ENCODE results near the gene LPCAT1.

Gene LPCAT1

GRCh38 chr5:1415059-1415425 is 108.7 kb downstream of the LPCAT1 start:
- H3K4me1 ChIP-seq (ENCODE audit: control extremely low read depth in 1 of 4, control insufficient read depth in 4 of 4, insufficient read depth in 4 of 4, low read length in 3 of 4): no peaks in the 10 kb centered on the region
- ChIA-PET POLR2A (no interaction called here), CTCF (no interaction called here)
- H3K36me3 ChIP-seq (ENCODE audit: control insufficient read depth in 4 of 4, insufficient read depth in 4 of 4, low read length in 3 of 4): no peaks in the 10 kb centered on the region
- 87% methylated on average over 13 of the region's 13 CpGs for WGBS (ENCODE audit: insufficient coverage)
- peaks cover 0 to 10% (median 0%) of the 10 kb centered on the region in 5 experiments for H3K9me3 ChIP-seq (ENCODE audit: control extremely low read depth in 1 of 5, control insufficient read depth in 4 of 5, insufficient read depth in 2 of 5, low read depth in 1 of 5, low read length in 4 of 5)
- DNase-seq: no peak
- no peak overlapping the region for H3K27ac ChIP-seq (ENCODE audit: insufficient read depth in 1 of 2, low read depth in 1 of 2, low read length in 2 of 2, poor library complexity in 1 of 2, severe bottlenecking in 2 of 2)
- H3K27me3 ChIP-seq (replicated peaks in 2 of 5; ENCODE audit: control insufficient read depth in 4 of 5, insufficient read depth in 5 of 5, low read length in 4 of 5): peaks cover 0 to 31% (median 3%) of the 10 kb centered on the region in 5 experiments
- no peak overlapping the region for H3K4me3 ChIP-seq (ENCODE audit: control insufficient read depth in 1 of 7, extremely low read depth in 1 of 7, insufficient read depth in 4 of 7, low read depth in 2 of 7, low read length in 6 of 7)

GRCh38 chr5:1414311-1415058 is 109.3 kb downstream of the LPCAT1 start:
- Histone ChIP-seq H3K27me3 (replicated peaks in 2 of 5; ENCODE audit: control insufficient read depth in 4 of 5, insufficient read depth in 5 of 5, low read length in 4 of 5) (peaks cover 0 to 31% (median 3%) of the 10 kb centered on the region in 5 experiments), H3K27ac (ENCODE audit: insufficient read depth in 1 of 2, low read depth in 1 of 2, low read length in 2 of 2, poor library complexity in 1 of 2, severe bottlenecking in 2 of 2) (no peak overlapping the region), H3K4me3 (ENCODE audit: control insufficient read depth in 1 of 7, extremely low read depth in 1 of 7, insufficient read depth in 4 of 7, low read depth in 2 of 7, low read length in 6 of 7) (no peak overlapping the region), H3K9me3 (ENCODE audit: control extremely low read depth in 1 of 5, control insufficient read depth in 4 of 5, insufficient read depth in 2 of 5, low read depth in 1 of 5, low read length in 4 of 5) (peaks cover 0 to 10% (median 0%) of the 10 kb centered on the region in 5 experiments), H3K4me1 (ENCODE audit: control extremely low read depth in 1 of 4, control insufficient read depth in 4 of 4, insufficient read depth in 4 of 4, low read length in 3 of 4) (peaks cover 0 to under 1% (median 0%) of the 10 kb centered on the region in 4 experiments), H3K36me3 (ENCODE audit: control insufficient read depth in 4 of 4, insufficient read depth in 4 of 4, low read length in 3 of 4) (no peaks in the 10 kb centered on the region)
- CTCF ChIA-PET: no interaction called here
- DNase-seq: no peak
- WGBS (ENCODE audit: insufficient coverage): 69% methylated on average over 18 of the region's 27 CpGs
- POLR2A ChIA-PET: no interaction called here

GRCh38 chr5:1413611-1414241 is 110.0 kb downstream of the LPCAT1 start:
- WGBS (ENCODE audit: insufficient coverage): 76% methylated on average over 17 of the region's 23 CpGs
- Histone ChIP-seq H3K4me1 (ENCODE audit: control extremely low read depth in 1 of 4, control insufficient read depth in 4 of 4, insufficient read depth in 4 of 4, low read length in 3 of 4) (peaks cover 0 to 8% (median 3%) of the 10 kb centered on the region in 4 experiments), H3K27me3 (replicated peaks in 2 of 5; ENCODE audit: control insufficient read depth in 4 of 5, insufficient read depth in 5 of 5, low read length in 4 of 5) (peaks cover 0 to 31% (median 3%) of the 10 kb centered on the region in 5 experiments), H3K27ac (ENCODE audit: insufficient read depth in 1 of 2, low read depth in 1 of 2, low read length in 2 of 2, poor library complexity in 1 of 2, severe bottlenecking in 2 of 2) (no peak overlapping the region), H3K36me3 (ENCODE audit: control insufficient read depth in 4 of 4, insufficient read depth in 4 of 4, low read length in 3 of 4) (no peaks in the 10 kb centered on the region), H3K4me3 (ENCODE audit: control insufficient read depth in 1 of 7, extremely low read depth in 1 of 7, insufficient read depth in 4 of 7, low read depth in 2 of 7, low read length in 6 of 7) (no peak overlapping the region), H3K9me3 (ENCODE audit: control extremely low read depth in 1 of 5, control insufficient read depth in 4 of 5, insufficient read depth in 2 of 5, low read depth in 1 of 5, low read length in 4 of 5) (peaks cover 0 to 8% (median 0%) of the 10 kb centered on the region in 5 experiments)
- ChIA-PET CTCF (no interaction called here), POLR2A (no interaction called here)
- DNase-seq: no peak

GRCh38 chr5:1413211-1413610 is 110.5 kb downstream of the LPCAT1 start:
- Histone ChIP-seq H3K4me3 (ENCODE audit: control insufficient read depth in 1 of 7, extremely low read depth in 1 of 7, insufficient read depth in 4 of 7, low read depth in 2 of 7, low read length in 6 of 7) (no peak overlapping the region), H3K9me3 (ENCODE audit: control extremely low read depth in 1 of 5, control insufficient read depth in 4 of 5, insufficient read depth in 2 of 5, low read depth in 1 of 5, low read length in 4 of 5) (peaks cover 0 to 8% (median 0%) of the 10 kb centered on the region in 5 experiments), H3K4me1 (ENCODE audit: control extremely low read depth in 1 of 4, control insufficient read depth in 4 of 4, insufficient read depth in 4 of 4, low read length in 3 of 4) (peaks cover 0 to 12% (median 6%) of the 10 kb centered on the region in 4 experiments), H3K27ac (ENCODE audit: insufficient read depth in 1 of 2, low read depth in 1 of 2, low read length in 2 of 2, poor library complexity in 1 of 2, severe bottlenecking in 2 of 2) (no peak overlapping the region), H3K36me3 (ENCODE audit: control insufficient read depth in 4 of 4, insufficient read depth in 4 of 4, low read length in 3 of 4) (no peaks in the 10 kb centered on the region), H3K27me3 (replicated peaks in 2 of 5; ENCODE audit: control insufficient read depth in 4 of 5, insufficient read depth in 5 of 5, low read length in 4 of 5) (peaks cover 0 to 31% (median 3%) of the 10 kb centered on the region in 5 experiments)
- POLR2A ChIA-PET: no interaction called here
- CTCF ChIA-PET: no interaction called here
- WGBS (ENCODE audit: insufficient coverage): 65% methylated on average over 13 of the region's 13 CpGs
- no peak for DNase-seq

GRCh38 chr5:1412621-1413020 is 111.1 kb downstream of the LPCAT1 start:
- H3K4me1 ChIP-seq (ENCODE audit: control extremely low read depth in 1 of 4, control insufficient read depth in 4 of 4, insufficient read depth in 4 of 4, low read length in 3 of 4): peaks cover 0 to 12% (median 6%) of the 10 kb centered on the region in 4 experiments
- WGBS (ENCODE audit: insufficient coverage): 66% methylated on average over 9 of the region's 10 CpGs
- H3K27ac ChIP-seq (ENCODE audit: insufficient read depth in 1 of 2, low read depth in 1 of 2, low read length in 2 of 2, poor library complexity in 1 of 2, severe bottlenecking in 2 of 2): no peak overlapping the region
- CTCF ChIA-PET: interaction anchor here (1.1 kb wide), 1 partner anchor 212 kb away, joined by 3 read pairs; no protein-coding TSS in a partner anchor
- no peaks in the 10 kb centered on the region for H3K36me3 ChIP-seq (ENCODE audit: control insufficient read depth in 4 of 4, insufficient read depth in 4 of 4, low read length in 3 of 4)
- H3K9me3 ChIP-seq (ENCODE audit: control extremely low read depth in 1 of 5, control insufficient read depth in 4 of 5, insufficient read depth in 2 of 5, low read depth in 1 of 5, low read length in 4 of 5): peaks cover 0 to 8% (median 0%) of the 10 kb centered on the region in 5 experiments
- H3K4me3 ChIP-seq (ENCODE audit: control insufficient read depth in 1 of 7, extremely low read depth in 1 of 7, insufficient read depth in 4 of 7, low read depth in 2 of 7, low read length in 6 of 7): no peak overlapping the region
- H3K27me3 ChIP-seq (replicated peaks in 2 of 5; ENCODE audit: control insufficient read depth in 4 of 5, insufficient read depth in 5 of 5, low read length in 4 of 5): peaks cover 0 to 31% (median 3%) of the 10 kb centered on the region in 5 experiments
- POLR2A ChIA-PET: no interaction called here
- DNase-seq: no peak

- no peak overlapping the region for H3K4me3 ChIP-seq (ENCODE audit: control insufficient read depth in 1 of 7, extremely low read depth in 1 of 7, insufficient read depth in 4 of 7, low read depth in 2 of 7, low read length in 6 of 7)
- WGBS (ENCODE audit: insufficient coverage): 52% methylated on average over 16 of the region's 16 CpGs
- peaks cover 0 to 31% (median 3%) of the 10 kb centered on the region in 5 experiments for H3K27me3 ChIP-seq (replicated peaks in 2 of 5; ENCODE audit: control insufficient read depth in 4 of 5, insufficient read depth in 5 of 5, low read length in 4 of 5)
- no peak overlapping the region for H3K27ac ChIP-seq (ENCODE audit: insufficient read depth in 1 of 2, low read depth in 1 of 2, low read length in 2 of 2, poor library complexity in 1 of 2, severe bottlenecking in 2 of 2)
- H3K36me3 ChIP-seq (ENCODE audit: control insufficient read depth in 4 of 4, insufficient read depth in 4 of 4, low read length in 3 of 4): no peaks in the 10 kb centered on the region
- peaks cover 0 to 12% (median 6%) of the 10 kb centered on the region in 4 experiments for H3K4me1 ChIP-seq (ENCODE audit: control extremely low read depth in 1 of 4, control insufficient read depth in 4 of 4, insufficient read depth in 4 of 4, low read length in 3 of 4)
- DNase-seq: no peak
- CTCF ChIA-PET: interaction anchor here (1.1 kb wide), 1 partner anchor 212 kb away, joined by 3 read pairs; no protein-coding TSS in a partner anchor
- POLR2A ChIA-PET: no interaction called here
- peaks cover 0 to 5% (median 0%) of the 10 kb centered on the region in 5 experiments for H3K9me3 ChIP-seq (ENCODE audit: control extremely low read depth in 1 of 5, control insufficient read depth in 4 of 5, insufficient read depth in 2 of 5, low read depth in 1 of 5, low read length in 4 of 5)
These were observed 111.6 kb downstream of the LPCAT1 start for GRCh38 chr5:1412163-1412562.

Measured in common myeloid progenitor, CD34-positive (primary cell).